Measurements from ENCODE around the gene SV2B. TPM values are rescaled to one million over a fixed set of nuclear protein-coding genes. Genes with fewer than 3 reads are reported as not detected.

Gene SV2B
- total RNA-seq, 1 experiment from 2014 or later, result not detected

DNA sequence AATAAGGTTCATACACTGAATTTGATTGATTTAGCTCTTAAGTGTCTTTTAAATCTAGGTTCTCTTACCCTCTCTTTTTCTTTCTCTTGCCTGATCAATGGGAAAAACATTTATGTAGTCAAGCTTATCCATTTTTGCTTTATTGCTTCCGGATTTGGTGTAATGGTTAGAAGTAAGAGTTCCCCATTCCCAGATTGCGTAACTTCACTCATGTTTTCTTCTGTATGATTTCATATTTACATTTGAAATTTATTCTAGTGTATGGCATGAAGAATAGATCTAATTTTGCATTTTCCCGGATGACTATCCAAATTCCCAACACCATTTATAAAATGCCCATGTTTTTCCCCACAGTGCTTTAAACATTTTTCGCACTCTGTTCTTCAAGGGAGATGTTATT is 27.9 kb upstream of the SV2B start (continued):
- no peak for TF ChIP-seq YY1 (IDR thresholded peaks at IDR 0.05; ENCODE audit: extremely low read depth, insufficient replicate concordance, low read depth, low read length)
- no peak for TF ChIP-seq EZH2phosphoT487 (IDR thresholded peaks at IDR 0.05; ENCODE audit: borderline replicate concordance)
- TF ChIP-seq JUND (IDR thresholded peaks at IDR 0.05), result no peak

DNA sequence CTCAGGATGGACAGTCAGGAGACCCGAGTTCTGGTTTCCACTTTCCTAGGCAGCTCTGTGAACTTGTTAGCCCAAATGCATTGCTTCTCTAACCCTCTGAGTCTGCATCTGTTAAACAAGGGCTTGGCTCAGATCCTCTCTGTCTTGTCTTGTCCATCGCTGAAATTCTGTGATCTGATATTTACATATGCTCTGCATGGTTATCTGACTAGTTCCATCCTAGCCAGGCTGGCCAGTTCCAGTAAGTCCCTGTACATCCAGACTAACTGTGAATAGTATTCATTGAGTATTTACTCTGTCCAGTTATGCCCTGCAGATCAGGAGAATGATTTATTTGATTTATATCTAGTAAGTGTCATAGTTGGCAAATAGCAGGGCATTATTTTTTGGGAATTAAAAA is 27.0 kb upstream of the SV2B start:
- no peak overlapping the region for H3K4me2 ChIP-seq (ENCODE audit: low read length)
- no peaks in the 10 kb centered on the region for H3K79me2 ChIP-seq (ENCODE audit: insufficient read depth, low read length)
- CTCF ChIA-PET, result no interaction called here
- POLR2A ChIA-PET, result no interaction called here
- H3K9ac ChIP-seq (ENCODE audit: low read length), result no peak overlapping the region
- TF ChIP-seq ELF1 (IDR thresholded peaks at IDR 0.05; ENCODE audit: borderline replicate concordance, low read depth), result no peak
- no peak for TF ChIP-seq ZFX (IDR thresholded peaks at IDR 0.05)
- RAD21 ChIA-PET (ENCODE audit: low non-redundant PET in 1 of 2, low total read pairs in 2 of 2, uncharacterized antibody in 2 of 2, unreplicated experiment in 2 of 2), result no interaction called here
- ATAC-seq (no peak), DNase-seq (ENCODE audit: low read depth, low spot score) (no peak)
- H3K9me2 ChIP-seq (ENCODE audit: insufficient read depth), result no peaks in the 10 kb centered on the region
- H2AFZ ChIP-seq (ENCODE audit: low read depth, low read length, poor library complexity, severe bottlenecking), result no peak overlapping the region
- no peaks in the 10 kb centered on the region for H3K36me3 ChIP-seq (ENCODE audit: control insufficient read depth in 1 of 2, insufficient read depth in 2 of 2, low read length in 2 of 2)
- H3K4me1 ChIP-seq (ENCODE audit: control insufficient read depth in 1 of 2, insufficient read depth in 2 of 2, low read length in 2 of 2), result no peaks in the 10 kb centered on the region
- H3K4me3 ChIP-seq (replicated peaks in 1 of 2; ENCODE audit: low read depth in 1 of 2, low read length in 2 of 2), result no peak overlapping the region
- no TSS peak for BruUV-seq (replicated peaks)
- intact Hi-C loops (cut with micrococcal nuclease), result no loop called here
- H3K27me3 ChIP-seq (ENCODE audit: insufficient read depth, low read length), result peaks cover 4% of the 10 kb centered on the region
- H3K9me3 ChIP-seq (ENCODE audit: control insufficient read depth in 1 of 2, insufficient read depth in 1 of 2, low read depth in 1 of 2, low read length in 2 of 2), result no peaks in the 10 kb centered on the region
- H3K27ac ChIP-seq (ENCODE audit: low read depth, low read length), result no peak overlapping the region
- no peaks in the 10 kb centered on the region for H4K20me1 ChIP-seq (ENCODE audit: insufficient read depth)

DNA sequence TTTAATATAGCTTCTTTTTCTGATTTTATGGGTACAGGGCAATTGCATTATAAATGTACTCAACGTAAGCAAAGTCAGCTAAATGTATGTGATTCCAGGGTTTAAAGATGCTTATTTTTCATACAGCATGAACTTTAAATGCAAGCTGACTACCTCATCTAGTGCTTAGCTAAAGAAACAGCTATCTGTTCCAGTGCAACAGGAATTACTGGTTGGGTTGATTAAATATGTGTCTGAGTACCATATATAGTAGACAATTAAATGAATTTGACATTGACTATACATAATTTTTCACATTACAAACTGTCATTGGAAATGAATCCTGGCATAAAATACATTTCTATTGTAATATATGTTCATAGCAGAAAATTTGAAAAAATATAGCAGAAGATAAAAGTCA is 26.3 kb upstream of the SV2B start:
- Histone ChIP-seq H3K9me2 (ENCODE audit: insufficient read depth) (no peaks in the 10 kb centered on the region), H3K36me3 (ENCODE audit: control insufficient read depth in 1 of 2, insufficient read depth in 2 of 2, low read length in 2 of 2) (no peaks in the 10 kb centered on the region), H2AFZ (ENCODE audit: low read depth, low read length, poor library complexity, severe bottlenecking) (no peak overlapping the region), H3K27ac (ENCODE audit: low read depth, low read length) (no peak overlapping the region), H3K4me2 (ENCODE audit: low read length) (no peak overlapping the region), H3K4me3 (replicated peaks in 1 of 2; ENCODE audit: low read depth in 1 of 2, low read length in 2 of 2) (no peak overlapping the region), H4K20me1 (ENCODE audit: insufficient read depth) (no peaks in the 10 kb centered on the region), H3K4me1 (ENCODE audit: control insufficient read depth in 1 of 2, insufficient read depth in 2 of 2, low read length in 2 of 2) (no peaks in the 10 kb centered on the region), H3K9me3 (ENCODE audit: control insufficient read depth in 1 of 2, insufficient read depth in 1 of 2, low read depth in 1 of 2, low read length in 2 of 2) (no peaks in the 10 kb centered on the region), H3K27me3 (ENCODE audit: insufficient read depth, low read length) (peaks cover 4% of the 10 kb centered on the region), H3K79me2 (ENCODE audit: insufficient read depth, low read length) (no peaks in the 10 kb centered on the region), H3K9ac (ENCODE audit: low read length) (no peak overlapping the region)
- ATAC-seq (no peak), DNase-seq (ENCODE audit: low read depth, low spot score) (no peak)
- CTCF ChIA-PET, result no interaction called here
- BruUV-seq (replicated peaks), result no TSS peak
- RAD21 ChIA-PET (ENCODE audit: low non-redundant PET in 1 of 2, low total read pairs in 2 of 2, uncharacterized antibody in 2 of 2, unreplicated experiment in 2 of 2), result no interaction called here
- POLR2A ChIA-PET, result no interaction called here
- intact Hi-C loops (cut with micrococcal nuclease), result no loop called here
- TF ChIP-seq, protein P1, sequence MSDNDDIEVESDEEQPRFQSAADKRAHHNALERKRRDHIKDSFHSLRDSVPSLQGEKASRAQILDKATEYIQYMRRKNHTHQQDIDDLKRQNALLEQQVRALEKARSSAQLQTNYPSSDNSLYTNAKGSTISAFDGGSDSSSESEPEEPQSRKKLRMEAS (IDR thresholded peaks at IDR 0.05), result no peak
- TF ChIP-seq RAD21 (IDR thresholded peaks at IDR 0.05; ENCODE audit: low read depth), result no peak
- no peak for TF ChIP-seq JUND (IDR thresholded peaks at IDR 0.05)
- TF ChIP-seq, protein P2, sequence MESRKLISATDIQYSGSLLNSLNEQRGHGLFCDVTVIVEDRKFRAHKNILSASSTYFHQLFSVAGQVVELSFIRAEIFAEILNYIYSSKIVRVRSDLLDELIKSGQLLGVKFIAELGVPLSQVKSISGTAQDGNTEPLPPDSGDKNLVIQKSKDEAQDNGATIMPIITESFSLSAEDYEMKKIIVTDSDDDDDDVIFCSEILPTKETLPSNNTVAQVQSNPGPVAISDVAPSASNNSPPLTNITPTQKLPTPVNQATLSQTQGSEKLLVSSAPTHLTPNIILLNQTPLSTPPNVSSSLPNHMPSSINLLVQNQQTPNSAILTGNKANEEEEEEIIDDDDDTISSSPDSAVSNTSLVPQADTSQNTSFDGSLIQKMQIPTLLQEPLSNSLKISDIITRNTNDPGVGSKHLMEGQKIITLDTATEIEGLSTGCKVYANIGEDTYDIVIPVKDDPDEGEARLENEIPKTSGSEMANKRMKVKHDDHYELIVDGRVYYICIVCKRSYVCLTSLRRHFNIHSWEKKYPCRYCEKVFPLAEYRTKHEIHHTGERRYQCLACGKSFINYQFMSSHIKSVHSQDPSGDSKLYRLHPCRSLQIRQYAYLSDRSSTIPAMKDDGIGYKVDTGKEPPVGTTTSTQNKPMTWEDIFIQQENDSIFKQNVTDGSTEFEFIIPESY (IDR thresholded peaks at IDR 0.05; ENCODE audit: extremely low read depth, insufficient replicate concordance, low read length), result no peak
- TF ChIP-seq ZNF274 (IDR thresholded peaks at IDR 0.05; ENCODE audit: low read depth, low read length), result no peak
- TF ChIP-seq, protein P3, sequence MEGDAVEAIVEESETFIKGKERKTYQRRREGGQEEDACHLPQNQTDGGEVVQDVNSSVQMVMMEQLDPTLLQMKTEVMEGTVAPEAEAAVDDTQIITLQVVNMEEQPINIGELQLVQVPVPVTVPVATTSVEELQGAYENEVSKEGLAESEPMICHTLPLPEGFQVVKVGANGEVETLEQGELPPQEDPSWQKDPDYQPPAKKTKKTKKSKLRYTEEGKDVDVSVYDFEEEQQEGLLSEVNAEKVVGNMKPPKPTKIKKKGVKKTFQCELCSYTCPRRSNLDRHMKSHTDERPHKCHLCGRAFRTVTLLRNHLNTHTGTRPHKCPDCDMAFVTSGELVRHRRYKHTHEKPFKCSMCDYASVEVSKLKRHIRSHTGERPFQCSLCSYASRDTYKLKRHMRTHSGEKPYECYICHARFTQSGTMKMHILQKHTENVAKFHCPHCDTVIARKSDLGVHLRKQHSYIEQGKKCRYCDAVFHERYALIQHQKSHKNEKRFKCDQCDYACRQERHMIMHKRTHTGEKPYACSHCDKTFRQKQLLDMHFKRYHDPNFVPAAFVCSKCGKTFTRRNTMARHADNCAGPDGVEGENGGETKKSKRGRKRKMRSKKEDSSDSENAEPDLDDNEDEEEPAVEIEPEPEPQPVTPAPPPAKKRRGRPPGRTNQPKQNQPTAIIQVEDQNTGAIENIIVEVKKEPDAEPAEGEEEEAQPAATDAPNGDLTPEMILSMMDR (IDR thresholded peaks at IDR 0.05 in 2 of 3, conservative IDR thresholded peaks at IDR 0.05 in 1 of 3; ENCODE audit: borderline replicate concordance in 1 of 3, insufficient read depth in 1 of 3, low read depth in 2 of 3, low read length in 2 of 3), result no peak
- TF ChIP-seq ELF1 (IDR thresholded peaks at IDR 0.05; ENCODE audit: borderline replicate concordance, low read depth), result no peak
- no peak for TF ChIP-seq ZFX (IDR thresholded peaks at IDR 0.05)
- no peak for TF ChIP-seq SIN3A (IDR thresholded peaks at IDR 0.05; ENCODE audit: low read depth)
- no peak for TF ChIP-seq FOSL1 (IDR thresholded peaks at IDR 0.05; ENCODE audit: low read depth)
- TF ChIP-seq SRF (IDR thresholded peaks at IDR 0.05; ENCODE audit: low read depth), result no peak
- no peak for TF ChIP-seq EZH2 (IDR thresholded peaks at IDR 0.05)
- TF ChIP-seq POLR2AphosphoS5 (IDR thresholded peaks at IDR 0.05; ENCODE audit: low read depth, low read length), result no peak
- no peak for TF ChIP-seq POLR2A (IDR thresholded peaks at IDR 0.05; ENCODE audit: borderline replicate concordance, extremely low read depth, insufficient read depth, insufficient read length)
- TF ChIP-seq SP1 (IDR thresholded peaks at IDR 0.05; ENCODE audit: low read depth), result no peak
